Fibroblast of peridontal ligament (primary cell): Measurements from ENCODE around the gene ZBTB42.
"Not testable (repeated sequence)": the region's sequence is repeated elsewhere in the genome, so short reads cannot be mapped to it uniquely, and the experiment has no call there.

Experiments used
- DNase-seq: peaks from one replicate; pipeline ENCODE4 v3.0.0-alpha.2; 2010; ENCODE audit errors: extremely low read depth

Gene ZBTB42

DNA sequence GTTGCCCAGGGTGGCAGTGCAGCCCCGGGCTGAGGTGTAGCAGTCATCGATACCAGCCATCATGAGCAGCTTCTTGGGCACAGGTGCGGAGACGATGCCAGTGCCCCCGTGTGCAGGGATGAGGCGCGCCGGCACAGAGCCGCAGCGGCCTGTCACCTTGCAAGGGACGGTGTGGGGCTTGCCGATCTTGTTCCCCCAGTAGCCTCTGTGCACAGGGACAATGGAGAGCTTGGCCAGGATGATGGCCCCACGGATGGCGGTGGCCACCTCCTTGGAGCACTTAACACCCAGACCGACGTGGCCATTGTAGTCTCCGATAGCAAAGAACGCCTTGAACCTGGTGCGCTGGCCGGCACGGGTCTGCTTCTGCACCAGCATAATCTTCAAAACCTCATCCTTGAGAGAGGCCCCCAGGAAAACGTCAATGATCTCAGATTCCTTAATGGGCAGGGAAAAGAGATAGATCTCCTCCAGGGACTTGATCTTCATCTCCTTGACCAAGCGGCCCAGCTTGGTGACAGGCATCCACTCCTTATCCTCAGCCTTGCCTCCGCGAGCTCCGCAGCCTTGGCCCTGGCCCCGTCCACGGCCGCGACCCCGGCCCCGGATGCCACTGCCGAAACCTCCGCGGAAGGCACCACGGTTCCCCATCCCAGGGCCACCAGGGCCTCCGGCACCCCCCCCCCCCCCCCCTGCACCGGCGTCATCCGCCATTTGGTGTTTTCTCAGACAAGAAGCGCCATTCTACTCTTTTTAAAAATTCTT, 35.5 kb downstream of the ZBTB42 start:
- DNase-seq: not testable (repeated sequence)

DNA sequence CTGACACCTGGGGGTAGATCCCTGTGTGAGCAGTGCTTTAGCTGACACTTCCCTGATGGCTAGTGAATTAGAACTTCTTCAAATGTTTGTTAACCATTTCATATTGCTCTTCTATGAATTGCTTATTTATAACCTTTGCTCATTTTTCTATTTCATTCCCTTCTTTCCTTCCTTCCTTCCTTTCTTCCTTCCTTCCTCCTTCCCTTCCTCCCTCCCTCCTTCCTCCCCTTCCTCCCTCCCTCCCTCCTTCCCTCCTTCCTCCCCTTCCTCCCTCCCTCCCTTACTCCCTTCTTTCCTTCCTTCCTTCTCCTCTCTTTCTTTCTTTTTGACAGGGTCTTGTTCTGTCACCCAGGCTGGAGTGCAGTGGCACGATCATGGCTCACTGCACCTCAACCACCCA, 40.8 kb downstream of the ZBTB42 start:
- DNase-seq: no peak

DNA sequence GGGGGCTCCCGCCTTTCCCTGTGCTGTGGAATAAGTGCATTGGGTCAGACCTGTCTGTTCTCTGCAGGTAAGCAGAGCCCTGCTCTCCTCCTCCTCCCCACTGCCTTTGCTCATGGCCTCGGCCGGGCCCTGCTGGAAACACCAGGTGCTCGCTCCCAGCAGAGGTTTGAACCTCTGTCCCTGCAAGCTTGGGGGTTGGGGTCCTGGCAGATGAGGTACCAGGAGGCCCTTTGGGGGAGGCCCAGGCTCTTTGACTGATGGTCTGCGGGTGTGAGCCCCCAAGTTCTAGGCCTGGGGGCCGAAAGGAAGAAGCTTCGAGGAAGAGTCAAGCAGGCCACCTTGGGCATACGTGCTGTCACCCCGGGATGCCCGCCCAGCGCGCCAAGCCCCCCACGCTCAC, 42.1 kb downstream of the ZBTB42 start:
- DNase-seq: no peak

- no peak for DNase-seq
These were observed 42.8 kb downstream of the ZBTB42 start for GRCh38 chr14:104843442-104844305.

GRCh38 chr14:104844306-104845032, 43.6 kb downstream of the ZBTB42 start:
- DNase-seq: no peak

GRCh38 chr14:104845033-104845666, 44.2 kb downstream of the ZBTB42 start:
- DNase-seq: no peak

- no peak for DNase-seq
These were observed 45.0 kb downstream of the ZBTB42 start for GRCh38 chr14:104845834-104846441.

- no peak for DNase-seq
These were observed 51.4 kb downstream of the ZBTB42 start for GRCh38 chr14:104852280-104852663.
